ENCODE measurements around the gene TEDC2. TPM values are rescaled to one million over a fixed set of nuclear protein-coding genes. Genes with fewer than 3 reads are reported as not detected.

Gene TEDC2
- total and polyA plus RNA-seq, 2 of the 8 experiments (the other 6 are each of a cell fraction or from before 2014, with no cell fraction given): 54.6 to 55.6 TPM

DNA sequence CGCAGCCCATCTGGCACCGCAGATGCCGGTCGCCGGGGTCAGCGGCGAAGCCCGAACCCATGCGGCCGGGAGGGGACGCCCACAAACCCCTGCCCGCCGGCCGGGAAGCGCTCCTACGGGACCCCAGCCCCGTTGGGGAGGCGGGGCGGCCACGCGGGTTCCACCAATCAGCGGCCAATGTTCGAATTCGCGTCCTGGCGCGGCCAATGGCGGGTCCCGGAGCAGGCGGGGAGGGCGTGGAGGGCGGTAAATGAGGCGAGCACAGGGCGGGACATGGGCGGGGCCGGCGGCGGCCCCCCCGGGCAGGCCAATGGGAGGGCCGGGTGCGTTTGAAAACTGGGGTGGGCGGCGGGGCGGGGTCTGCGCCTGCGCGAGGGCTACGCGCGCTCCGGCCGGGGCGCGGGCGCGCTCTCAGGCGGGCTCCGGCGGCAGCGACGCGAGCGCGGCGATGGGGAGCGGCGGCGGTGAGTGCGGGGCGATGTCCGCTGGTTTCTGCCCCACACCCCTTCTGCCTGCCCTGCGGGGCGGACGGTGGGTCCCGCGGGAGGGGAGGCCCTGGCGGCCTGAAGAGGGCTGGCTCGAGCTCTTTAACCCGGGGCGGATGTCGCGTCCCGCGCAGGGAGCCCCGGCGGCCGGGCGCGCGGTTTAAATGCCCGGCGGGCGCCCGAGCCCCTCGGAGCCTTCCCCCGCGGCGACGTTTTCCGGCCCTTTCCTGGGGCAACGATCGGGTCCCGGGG is 30.7 kb upstream of the TEDC2 start, which contains the start of gene CCNF (continued):
- TF ChIP-seq CHD7 (IDR thresholded peaks at IDR 0.05; ENCODE audit: insufficient replicate concordance, low read length): no peak
- TF ChIP-seq FOSL1 (IDR thresholded peaks at IDR 0.05; ENCODE audit: insufficient read depth, low read depth, low read length): no peak
- no peak for TF ChIP-seq BACH1 (IDR thresholded peaks at IDR 0.05; ENCODE audit: low read length)
- TF ChIP-seq CBX5 (IDR thresholded peaks at IDR 0.05; ENCODE audit: low read depth, low read length): no peak
- no peak for TF ChIP-seq CHD1 (IDR thresholded peaks at IDR 0.05; ENCODE audit: low read depth, low read length)
- TF ChIP-seq PHF8 (conservative IDR thresholded peaks at IDR 0.05; ENCODE audit: low read depth, low read length): peak; percentile 65; the same call in 1 of the 2 replicates
- no peak; a peak in 1 of 3 replicates for TF ChIP-seq POLR2A (IDR thresholded peaks at IDR 0.05; ENCODE audit: control extremely low read depth in 1 of 2, low read depth in 2 of 2, low read length in 2 of 2)
- no peak for TF ChIP-seq MAFK (IDR thresholded peaks at IDR 0.05; ENCODE audit: low read depth, low read length)
- TF ChIP-seq SP4 (IDR thresholded peaks at IDR 0.05; ENCODE audit: low read length): no peak; the same call in 1 of the 2 replicates
- TF ChIP-seq TCF12 (IDR thresholded peaks at IDR 0.05; ENCODE audit: low read depth, low read length): no peak
